Measurements from ENCODE around the gene ZMIZ2. TPM values are rescaled to one million over a fixed set of nuclear protein-coding genes. Genes with fewer than 3 reads are reported as not detected.

Gene ZMIZ2
- total and polyA plus RNA-seq, 9 of the 15 experiments (the other 6 are each of a cell fraction or from before 2014, with no cell fraction given): 0.13 to 40.3 (median 4.9) TPM

DNA sequence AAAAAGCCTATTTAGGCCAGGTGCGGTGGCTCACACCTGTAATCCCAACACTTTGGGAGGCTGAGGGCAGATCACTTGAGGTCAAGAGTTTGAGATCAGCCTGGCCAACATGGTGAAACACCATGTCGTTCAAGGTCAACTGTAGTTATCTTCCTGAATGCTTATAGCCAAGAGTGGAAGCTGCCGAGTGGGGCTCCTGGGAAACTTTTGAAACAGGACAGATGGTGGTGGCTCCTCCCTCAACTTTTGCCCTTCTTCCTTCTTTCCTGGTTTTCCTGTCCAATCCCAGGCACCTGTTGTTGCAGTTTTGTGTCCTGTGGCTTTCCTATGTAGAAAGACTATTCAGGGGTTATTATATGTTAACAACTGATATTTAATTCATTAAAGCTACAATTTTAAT lies 39.1 kb downstream of the ZMIZ2 start:
- TF ChIP-seq KAT7 (CRISPR knock-in tag; IDR thresholded peaks at IDR 0.05; ENCODE audit: borderline replicate concordance) (no peak), FOXA3 (CRISPR knock-in tag; conservative IDR thresholded peaks at IDR 0.05 in 1 of 2, IDR thresholded peaks at IDR 0.05 in 1 of 2) (no peak), KLF16 (IDR thresholded peaks at IDR 0.05) (no peak), ESRRA (IDR thresholded peaks at IDR 0.05; ENCODE audit: borderline replicate concordance, low read depth) (0 out of 2 replicates have a peak, but pooled peaks have one; percentile 14)
- Histone ChIP-seq H3K4me3 (no peak overlapping the region), H3K36me3 (ENCODE audit: control insufficient read depth, insufficient read depth, low read length) (no peaks in the 10 kb centered on the region), H3K79me2 (ENCODE audit: control insufficient read depth, insufficient read depth, low read length) (no peaks in the 10 kb centered on the region), H3K4me2 (ENCODE audit: insufficient read depth, low read length) (no peak overlapping the region), H3K9me1 (ENCODE audit: control insufficient read depth, insufficient read depth, low read length) (no peaks in the 10 kb centered on the region), H3K27me3 (ENCODE audit: control insufficient read depth in 2 of 2, insufficient read depth in 2 of 2, low read length in 2 of 2) (no peaks in the 10 kb centered on the region), H3K4me1 (replicated peaks in 1 of 2; ENCODE audit: control insufficient read depth in 2 of 2, insufficient read depth in 2 of 2, low read length in 2 of 2) (peaks cover 0 to 6% of the 10 kb centered on the region in 2 experiments; a peak in 2 of 5 replicates), H2AFZ (ENCODE audit: low read depth, low read length) (no peak overlapping the region), H4K20me1 (replicated peaks; ENCODE audit: control insufficient read depth, insufficient read depth, low read length) (no peaks in the 10 kb centered on the region), H3K9me3 (replicated peaks; ENCODE audit: control insufficient read depth, insufficient read depth, low read depth, low read length) (peaks cover 2% of the 10 kb centered on the region; the same call in 1 of the 2 replicates), H3K27ac (ENCODE audit: extremely low read depth, low read depth, low read length) (no peak overlapping the region), H3K9ac (ENCODE audit: insufficient read depth in 1 of 2, low read depth in 2 of 2, low read length in 2 of 2) (no peak overlapping the region)
- intact Hi-C loops (cut with micrococcal nuclease) (no loop called here), in situ Hi-C loops (cut with MboI) (no loop called here)
- FAIRE-seq: no peak
- ChIA-PET POLR2A (interaction anchor here (0.8 to 1.0 kb wide), 2 partner anchors 23 to 209 kb away, joined by 3 read pairs; no protein-coding TSS in a partner anchor), CTCF (ENCODE audit: low intra/inter-chr PET ratio) (no interaction called here)
- no TSS peak for BruUV-seq (replicated peaks)
- no peak for ATAC-seq
- peak in 1 of 4 experiments; percentile 4 for DNase-seq (ENCODE audit: extremely low read depth in 1 of 4, low spot score in 3 of 4)
- WGBS (ENCODE audit: insufficient coverage, low coverage, missing lambda C conversion rate): 46% methylated on average over 3 of the region's 3 CpGs

DNA sequence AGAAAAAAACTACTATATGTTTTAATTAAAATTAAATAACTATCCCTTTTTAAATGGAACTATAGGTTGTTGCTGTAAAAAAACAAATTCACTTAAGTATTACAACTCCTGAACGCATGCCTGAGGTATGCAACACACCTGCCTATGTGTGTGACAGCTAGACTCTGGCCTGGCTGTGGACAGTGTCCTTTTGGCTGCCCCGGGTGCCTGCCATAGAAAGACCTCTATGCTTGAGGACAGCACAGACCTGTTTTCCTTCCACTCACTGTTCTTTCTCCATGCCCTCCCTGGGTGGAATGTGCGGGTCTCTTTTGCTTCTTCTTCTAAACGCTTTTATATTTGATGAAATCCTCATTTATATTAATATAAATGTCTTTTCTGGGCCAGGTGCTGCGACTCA lies 41.3 kb downstream of the ZMIZ2 start:
- H3K9me3 ChIP-seq (replicated peaks; ENCODE audit: control insufficient read depth, insufficient read depth, low read depth, low read length): no peaks in the 10 kb centered on the region
- H3K36me3 ChIP-seq (ENCODE audit: control insufficient read depth, insufficient read depth, low read length): no peaks in the 10 kb centered on the region
- no TSS peak for BruUV-seq (replicated peaks)
- intact Hi-C loops (cut with micrococcal nuclease): no loop called here
- no peak overlapping the region; a peak in 1 of 4 replicates for H3K9ac ChIP-seq (ENCODE audit: insufficient read depth in 1 of 2, low read depth in 2 of 2, low read length in 2 of 2)
- no peak overlapping the region for H3K4me2 ChIP-seq (ENCODE audit: insufficient read depth, low read length)
- H4K20me1 ChIP-seq (replicated peaks; ENCODE audit: control insufficient read depth, insufficient read depth, low read length): no peaks in the 10 kb centered on the region
- no peaks in the 10 kb centered on the region for H3K9me1 ChIP-seq (ENCODE audit: control insufficient read depth, insufficient read depth, low read length)
- TF ChIP-seq ZC3H8 (IDR thresholded peaks at IDR 0.05) (no peak), ZNF184 (CRISPR knock-in tag; IDR thresholded peaks at IDR 0.05) (no peak), ZNF232 (CRISPR knock-in tag; IDR thresholded peaks at IDR 0.05) (no peak), PTRF (tag; IDR thresholded peaks at IDR 0.05) (no peak)
- no peak overlapping the region for H2AFZ ChIP-seq (ENCODE audit: low read depth, low read length)
- peaks cover 8 to 11% of the 10 kb centered on the region in 2 experiments; a peak in 4 of 5 replicates for H3K4me1 ChIP-seq (replicated peaks in 1 of 2; ENCODE audit: control insufficient read depth in 2 of 2, insufficient read depth in 2 of 2, low read length in 2 of 2)
- no peaks in the 10 kb centered on the region for H3K27me3 ChIP-seq (ENCODE audit: control insufficient read depth in 2 of 2, insufficient read depth in 2 of 2, low read length in 2 of 2)
- ChIA-PET CTCF (ENCODE audit: low intra/inter-chr PET ratio) (interaction anchor here (0.6 kb wide), 1 partner anchor 62 kb away, joined by 3 read pairs; no protein-coding TSS in a partner anchor), POLR2A (interaction anchor here (0.7 kb wide), 1 partner anchor 13 kb away, joined by 3 read pairs; no protein-coding TSS in a partner anchor)
- no peak for FAIRE-seq
- no peaks in the 10 kb centered on the region for H3K79me2 ChIP-seq (ENCODE audit: control insufficient read depth, insufficient read depth, low read length)
- H3K4me3 ChIP-seq: no peak overlapping the region
- no peak for DNase-seq (ENCODE audit: extremely low read depth in 1 of 4, low spot score in 3 of 4)
- ATAC-seq: no peak
- H3K27ac ChIP-seq (ENCODE audit: extremely low read depth, low read depth, low read length): no peak overlapping the region
- WGBS (ENCODE audit: insufficient coverage, low coverage, missing lambda C conversion rate): 30% methylated on average over 5 of the region's 5 CpGs
- in situ Hi-C loops (cut with MboI): no loop called here
